NCI-H226 (cell line): ENCODE data around the gene GPC6.
"Not testable (repeated sequence)": the region's sequence is repeated elsewhere in the genome, so short reads cannot be mapped to it uniquely, and the experiment has no call there.

Experiments
- DNase-seq: peaks from one replicate; pipeline ENCODE4 v3.0.0-alpha.2; 2015

GPC6 gene

GRCh38 chr13:94343687-94344086, 1117.1 kb downstream of the GPC6 start:
- DNase-seq: not testable (repeated sequence)

GRCh38 chr13:94344126-94344818, 1117.7 kb downstream of the GPC6 start:
- no peak for DNase-seq

- DNase-seq: peak; percentile 17
Measured at GRCh38 chr13:94345374-94346195, 1119.0 kb downstream of the GPC6 start.

DNA sequence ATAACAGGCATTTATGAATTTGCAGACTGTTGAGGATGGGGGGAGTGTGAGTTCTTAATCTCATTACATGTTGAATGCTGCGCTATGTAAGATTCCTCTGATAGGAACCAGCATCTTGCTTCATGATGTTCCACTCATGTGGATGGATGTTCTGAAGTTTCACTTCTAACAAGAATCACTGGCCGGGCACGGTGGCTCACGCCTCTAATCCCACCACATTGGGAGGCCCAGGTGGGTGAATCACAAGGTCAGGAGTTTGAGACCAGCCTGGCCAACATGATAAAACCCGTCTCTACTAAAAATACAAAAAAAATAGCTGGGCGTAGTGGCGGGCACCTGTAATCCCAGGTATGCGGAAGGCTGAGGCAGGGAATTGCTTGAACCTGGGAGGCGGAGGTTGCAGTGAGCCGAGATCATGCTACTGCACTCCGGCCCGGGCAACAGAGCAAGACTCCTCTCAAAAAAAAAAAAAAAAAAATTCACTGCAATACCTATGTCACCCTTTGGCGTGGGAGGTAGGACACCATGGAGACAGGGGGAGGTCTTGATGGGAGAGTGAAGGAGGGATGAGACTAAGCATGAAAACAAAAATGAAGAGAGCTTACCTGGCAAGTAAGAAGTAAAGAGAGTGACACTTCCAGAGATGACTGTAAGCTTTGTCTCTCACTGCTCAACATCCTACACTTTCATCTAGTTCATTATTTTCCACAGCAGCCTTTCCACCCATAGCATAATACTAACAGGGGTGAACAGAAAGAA, 1119.8 kb downstream of the GPC6 start:
- DNase-seq: no peak

DNA sequence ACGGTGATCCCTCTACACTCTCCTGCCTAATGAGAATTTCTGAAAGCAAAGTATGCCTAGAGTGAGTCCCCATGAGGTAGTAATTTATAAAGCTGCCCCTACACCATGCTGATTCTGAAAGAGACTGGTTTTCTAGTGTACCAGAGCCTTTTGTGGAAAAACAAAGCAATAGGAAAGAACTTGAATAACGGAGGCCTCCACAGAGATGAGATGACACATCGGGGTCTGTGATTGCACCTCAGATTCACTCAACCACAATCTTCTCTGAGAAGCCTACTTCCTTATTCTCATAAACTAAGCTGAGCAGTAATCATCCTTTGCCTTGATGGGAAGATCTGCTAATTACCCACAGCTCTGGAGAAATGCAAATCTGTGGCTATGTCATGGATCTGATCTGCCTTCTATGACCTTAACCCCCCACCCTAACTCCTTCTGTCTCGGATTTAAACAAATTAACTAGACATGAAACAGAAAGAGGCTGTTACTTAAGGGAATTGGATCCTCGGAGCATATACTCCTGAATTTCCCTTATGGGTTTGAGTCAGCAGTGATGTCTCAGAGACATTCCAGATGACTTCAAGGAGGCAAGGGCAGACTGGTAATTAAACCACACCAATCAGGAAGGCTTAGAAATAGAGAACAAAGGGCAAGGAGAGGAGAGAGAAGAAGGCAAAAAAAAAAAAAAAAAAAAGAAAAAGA, 1124.8 kb downstream of the GPC6 start:
- DNase-seq: no peak

GRCh38 chr13:94352057-94352456, 1125.5 kb downstream of the GPC6 start:
- no peak for DNase-seq

GRCh38 chr13:94353167-94353710, 1126.6 kb downstream of the GPC6 start:
- DNase-seq: no peak

DNA sequence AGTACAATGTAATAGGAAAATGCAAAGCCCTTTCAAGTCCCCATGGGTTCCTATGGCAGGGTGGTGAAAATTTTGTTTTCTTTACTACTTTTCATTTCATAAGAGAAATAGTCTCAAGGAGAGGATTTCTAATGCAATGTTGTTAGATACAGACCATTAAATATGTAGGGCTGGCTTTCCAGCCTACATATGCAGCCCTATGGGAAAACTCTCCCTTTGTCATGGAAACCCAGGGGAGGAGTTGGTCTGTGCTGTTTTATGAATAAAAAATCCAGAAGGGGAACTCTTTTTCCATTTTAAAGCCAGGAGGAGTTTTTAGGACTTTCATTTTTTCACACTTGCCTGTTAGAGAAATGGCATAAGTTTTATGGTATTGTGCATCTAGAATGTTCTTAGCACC, 1133.3 kb downstream of the GPC6 start:
- no peak for DNase-seq

- peak; percentile 64 for DNase-seq
Measured at GRCh38 chr13:94362411-94362909, 1135.9 kb downstream of the GPC6 start.

GRCh38 chr13:94366677-94367076, 1140.1 kb downstream of the GPC6 start:
- no peak for DNase-seq

DNA sequence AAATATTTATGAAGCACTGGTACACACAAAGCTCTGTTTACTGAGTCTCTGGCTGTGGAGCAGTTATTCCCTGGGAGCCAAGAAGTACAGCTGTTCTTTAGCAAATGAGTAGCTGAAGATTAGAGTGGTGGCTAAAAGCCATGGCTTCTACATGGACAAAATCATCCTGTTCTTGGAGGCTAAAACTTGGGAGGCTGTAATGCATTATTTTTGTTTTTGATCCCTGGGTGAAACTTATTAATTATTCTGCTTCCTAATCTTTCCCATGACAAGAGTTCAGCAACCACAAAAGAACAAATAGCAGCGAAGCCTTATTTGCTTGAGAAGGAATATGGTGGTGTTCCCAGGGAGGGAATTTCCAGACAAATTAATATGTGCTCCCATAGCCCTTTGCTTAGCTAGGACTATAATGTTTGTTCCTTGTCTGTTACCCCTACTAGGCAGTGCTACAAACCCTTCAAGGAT, 1143.4 kb downstream of the GPC6 start:
- DNase-seq: no peak

- no peak for DNase-seq
Measured at GRCh38 chr13:94371855-94372254, 1145.2 kb downstream of the GPC6 start.

GRCh38 chr13:94382517-94382916, 1155.9 kb downstream of the GPC6 start:
- no peak for DNase-seq

DNA sequence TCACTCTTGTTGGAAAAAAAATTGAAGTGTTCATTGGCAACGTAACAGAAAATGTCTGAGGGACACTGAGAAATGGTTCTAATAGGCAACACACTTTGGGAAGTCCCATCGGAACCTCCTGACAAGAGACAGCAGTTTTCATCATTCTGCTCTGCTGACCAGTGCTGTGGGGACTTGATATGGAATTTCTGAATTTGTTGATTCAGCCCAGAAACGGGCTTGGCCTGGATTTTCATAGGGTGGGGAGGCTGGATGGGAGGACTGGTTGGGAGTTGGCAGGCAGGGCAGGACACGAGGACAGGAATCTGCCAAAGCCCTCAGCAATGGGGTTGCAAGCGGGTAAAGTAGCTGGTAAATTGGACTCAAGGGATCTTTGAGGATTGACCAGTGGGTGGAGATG, 1156.4 kb downstream of the GPC6 start:
- no peak for DNase-seq

DNA sequence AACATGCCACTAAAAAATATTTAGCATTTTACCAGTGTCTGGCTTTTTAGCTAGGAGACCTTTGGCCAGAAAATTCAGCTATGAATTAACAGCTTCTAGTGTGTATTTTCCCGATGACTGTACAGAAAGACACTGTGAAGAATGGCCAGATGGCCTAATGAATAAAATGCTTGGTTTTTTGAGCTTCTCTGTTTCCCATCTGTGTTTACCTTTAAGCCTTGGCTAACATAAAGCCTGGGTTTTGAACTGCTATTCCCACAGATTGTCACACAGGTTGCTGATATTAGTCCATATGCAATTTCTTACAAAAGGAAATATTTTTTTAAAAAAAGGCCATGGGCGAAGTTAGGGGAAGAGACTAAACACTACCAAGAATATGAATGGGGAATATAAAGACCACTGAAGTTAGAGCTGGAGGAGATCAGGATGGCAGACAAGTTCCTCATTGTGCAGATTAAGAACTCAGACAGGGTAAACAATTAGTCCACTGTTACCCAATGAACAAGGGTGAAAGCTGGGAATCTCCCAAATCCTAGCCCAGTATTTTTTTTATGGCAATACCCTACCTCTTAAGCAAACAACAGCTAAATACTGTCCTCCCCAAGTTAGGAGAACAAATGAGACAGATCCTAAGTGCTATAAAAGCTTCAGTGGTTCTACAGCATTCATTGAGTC, 1157.8 kb downstream of the GPC6 start:
- DNase-seq: no peak

GRCh38 chr13:94387047-94387446, 1160.4 kb downstream of the GPC6 start:
- no peak for DNase-seq

- peak; percentile 5 for DNase-seq
Measured at GRCh38 chr13:94389604-94390351, 1163.2 kb downstream of the GPC6 start.

DNA sequence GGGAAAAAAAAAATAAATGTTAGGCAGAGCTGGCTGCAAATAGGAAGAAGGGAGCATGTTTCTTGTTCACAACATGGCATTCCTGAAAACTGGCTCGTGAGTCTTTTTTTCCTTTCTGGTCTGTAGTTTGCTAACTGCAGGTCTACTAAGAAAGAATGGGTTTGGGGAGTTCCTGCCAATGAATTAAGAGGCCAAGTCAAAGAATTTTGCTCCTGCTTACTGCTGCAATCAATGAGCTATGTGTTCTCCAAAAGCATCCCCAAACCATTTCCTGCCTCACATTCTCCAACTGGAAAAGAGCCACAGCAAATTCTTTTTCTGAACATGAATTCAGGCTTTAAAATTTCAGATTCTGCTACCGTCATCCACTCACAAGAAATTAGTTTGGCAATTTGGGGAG, 1164.3 kb downstream of the GPC6 start:
- DNase-seq: no peak

GRCh38 chr13:94394723-94395122, 1168.1 kb downstream of the GPC6 start:
- DNase-seq: no peak

GRCh38 chr13:94395860-94396259, 1169.3 kb downstream of the GPC6 start:
- DNase-seq: no peak

GRCh38 chr13:94399812-94400211, 1173.2 kb downstream of the GPC6 start:
- DNase-seq: no peak
